GM18870 (cell line): ENCODE measurements around the gene STK36.

Experiments
- ATAC-seq: cut with Tn5 transposase; IDR thresholded peaks from one replicate; pipeline ENCODE4 v1.9.1; 2021; ENCODE audit warnings: moderate library complexity; ENCODE audit not compliant: unreplicated experiment

Gene STK36, protein sequence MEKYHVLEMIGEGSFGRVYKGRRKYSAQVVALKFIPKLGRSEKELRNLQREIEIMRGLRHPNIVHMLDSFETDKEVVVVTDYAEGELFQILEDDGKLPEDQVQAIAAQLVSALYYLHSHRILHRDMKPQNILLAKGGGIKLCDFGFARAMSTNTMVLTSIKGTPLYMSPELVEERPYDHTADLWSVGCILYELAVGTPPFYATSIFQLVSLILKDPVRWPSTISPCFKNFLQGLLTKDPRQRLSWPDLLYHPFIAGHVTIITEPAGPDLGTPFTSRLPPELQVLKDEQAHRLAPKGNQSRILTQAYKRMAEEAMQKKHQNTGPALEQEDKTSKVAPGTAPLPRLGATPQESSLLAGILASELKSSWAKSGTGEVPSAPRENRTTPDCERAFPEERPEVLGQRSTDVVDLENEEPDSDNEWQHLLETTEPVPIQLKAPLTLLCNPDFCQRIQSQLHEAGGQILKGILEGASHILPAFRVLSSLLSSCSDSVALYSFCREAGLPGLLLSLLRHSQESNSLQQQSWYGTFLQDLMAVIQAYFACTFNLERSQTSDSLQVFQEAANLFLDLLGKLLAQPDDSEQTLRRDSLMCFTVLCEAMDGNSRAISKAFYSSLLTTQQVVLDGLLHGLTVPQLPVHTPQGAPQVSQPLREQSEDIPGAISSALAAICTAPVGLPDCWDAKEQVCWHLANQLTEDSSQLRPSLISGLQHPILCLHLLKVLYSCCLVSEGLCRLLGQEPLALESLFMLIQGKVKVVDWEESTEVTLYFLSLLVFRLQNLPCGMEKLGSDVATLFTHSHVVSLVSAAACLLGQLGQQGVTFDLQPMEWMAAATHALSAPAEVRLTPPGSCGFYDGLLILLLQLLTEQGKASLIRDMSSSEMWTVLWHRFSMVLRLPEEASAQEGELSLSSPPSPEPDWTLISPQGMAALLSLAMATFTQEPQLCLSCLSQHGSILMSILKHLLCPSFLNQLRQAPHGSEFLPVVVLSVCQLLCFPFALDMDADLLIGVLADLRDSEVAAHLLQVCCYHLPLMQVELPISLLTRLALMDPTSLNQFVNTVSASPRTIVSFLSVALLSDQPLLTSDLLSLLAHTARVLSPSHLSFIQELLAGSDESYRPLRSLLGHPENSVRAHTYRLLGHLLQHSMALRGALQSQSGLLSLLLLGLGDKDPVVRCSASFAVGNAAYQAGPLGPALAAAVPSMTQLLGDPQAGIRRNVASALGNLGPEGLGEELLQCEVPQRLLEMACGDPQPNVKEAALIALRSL (N-terminal part only)

GRCh38 chr2:218671654-218672566 lies at the start of gene STK36, which contains the start of gene RNF25:
TSS of gene STK36 (plus strand) at chr2:218672086. CDS start at chr2:218672830, 744 bp downstream.
TSS of gene RNF25 (minus strand) at chr2:218672002. CDS start at chr2:218671970, 32 bp downstream.
- ATAC-seq: peak; percentile 90

DNA sequence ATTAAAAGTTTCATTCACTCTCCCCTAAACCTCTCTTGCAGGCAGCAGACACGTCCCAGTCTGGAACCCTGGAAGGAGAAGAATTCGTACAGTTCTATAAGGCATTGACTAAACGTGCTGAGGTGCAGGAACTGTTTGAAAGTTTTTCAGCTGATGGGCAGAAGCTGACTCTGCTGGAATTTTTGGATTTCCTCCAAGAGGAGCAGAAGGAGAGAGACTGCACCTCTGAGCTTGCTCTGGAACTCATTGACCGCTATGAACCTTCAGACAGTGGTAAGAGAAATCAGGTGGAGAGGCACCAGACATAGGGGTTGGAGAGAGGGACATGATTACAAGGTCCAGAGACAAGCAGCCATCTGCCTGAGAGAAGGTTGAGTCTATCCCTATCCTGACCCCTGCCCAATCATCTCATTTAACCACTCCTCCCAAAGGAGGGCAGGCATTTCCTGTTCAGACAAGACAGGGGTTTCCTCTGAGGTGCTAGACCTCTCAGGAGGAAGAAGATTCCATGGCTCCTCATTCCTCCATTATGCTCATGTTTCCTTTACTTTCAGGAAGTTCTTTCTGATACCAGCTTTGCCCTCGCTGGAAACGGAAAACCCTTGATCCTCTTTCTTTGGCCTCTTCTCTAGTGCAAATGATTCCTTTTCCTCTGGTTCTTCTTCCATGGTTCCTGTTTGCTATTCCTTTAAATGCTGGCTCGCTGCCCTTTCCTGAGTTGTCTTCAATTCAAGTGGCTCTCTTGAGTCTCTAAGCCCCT lies 49.1 kb upstream of the STK36 start:
- ATAC-seq: no peak

GRCh38 chr2:218623366-218623705 lies 48.5 kb upstream of the STK36 start:
- no peak for ATAC-seq

- no peak for ATAC-seq
These were observed 45.5 kb upstream of the STK36 start for GRCh38 chr2:218626369-218626768.

- ATAC-seq: no peak
These were observed 43.9 kb upstream of the STK36 start for GRCh38 chr2:218627939-218628338.

GRCh38 chr2:218631837-218632236 lies 40.0 kb upstream of the STK36 start:
- no peak for ATAC-seq

DNA sequence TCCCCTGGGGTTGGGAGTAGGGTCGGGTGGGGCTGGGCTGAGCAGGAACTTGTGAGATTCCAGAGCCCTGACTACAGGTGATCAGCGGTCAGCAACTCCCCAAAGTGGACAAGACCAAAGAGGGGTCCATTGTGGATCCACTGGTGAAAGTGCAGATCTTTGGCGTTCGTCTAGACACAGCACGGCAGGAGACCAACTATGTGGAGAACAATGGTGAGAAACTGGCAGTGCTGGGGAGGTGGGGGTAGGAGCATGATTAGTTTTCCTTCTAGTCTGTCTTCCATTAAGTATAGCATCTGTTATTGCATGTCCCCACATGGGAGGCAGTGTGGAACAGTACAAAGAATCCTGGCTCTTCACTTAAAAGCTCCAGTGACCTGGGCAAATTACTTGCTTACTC lies 36.2 kb upstream of the STK36 start:
- ATAC-seq: no peak

GRCh38 chr2:218638372-218638771 lies 33.5 kb upstream of the STK36 start:
- no peak for ATAC-seq

DNA sequence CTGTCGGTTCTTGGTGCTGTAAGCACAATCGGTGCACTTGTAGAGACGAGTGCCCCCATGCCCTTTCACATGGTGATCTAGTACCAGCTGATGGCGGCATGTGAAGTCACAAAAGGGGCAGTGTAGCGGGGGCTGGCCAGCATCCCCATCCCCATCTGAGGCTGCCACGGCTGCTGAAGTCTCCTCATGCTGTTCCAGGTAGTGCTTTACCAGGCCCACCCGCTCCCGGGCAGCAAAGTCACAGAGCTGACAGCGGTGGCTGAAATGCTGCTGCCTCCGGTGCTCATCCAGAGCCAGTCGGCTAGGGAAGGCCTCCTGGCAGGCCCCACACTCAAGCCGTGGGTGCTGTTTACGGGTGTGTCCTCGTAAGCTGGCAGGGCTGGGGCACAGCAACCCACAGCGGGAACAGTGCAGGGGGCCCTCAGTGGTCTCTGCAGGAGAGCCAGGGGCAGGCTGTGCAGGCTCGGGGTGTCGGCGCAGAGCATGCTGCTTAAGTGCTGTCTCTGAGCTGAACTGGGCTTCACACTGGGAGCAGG lies 29.7 kb upstream of the STK36 start:
- ATAC-seq: no peak

DNA sequence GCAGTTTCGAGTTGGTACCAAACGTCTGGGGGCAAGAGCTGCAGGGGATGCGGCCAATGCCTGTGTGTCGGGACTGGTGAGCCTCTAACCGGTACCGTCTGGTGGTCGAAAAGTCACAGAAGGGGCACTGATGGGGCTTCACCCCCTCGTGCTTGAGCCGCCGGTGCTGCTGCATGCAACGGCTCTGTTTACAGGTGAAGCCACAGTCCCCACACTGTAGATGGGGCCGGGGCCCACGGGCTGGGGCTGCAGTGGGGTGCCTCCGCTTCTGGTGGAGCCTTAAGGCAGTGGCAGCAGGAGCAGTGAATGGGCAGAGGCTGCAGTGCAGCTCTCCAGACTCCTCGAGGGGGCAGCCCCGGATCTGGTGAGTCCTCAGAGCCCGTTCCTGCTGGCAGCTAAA lies 29.1 kb upstream of the STK36 start:
- no peak for ATAC-seq

GRCh38 chr2:218643751-218644310 lies 28.1 kb upstream of the STK36 start:
- no peak for ATAC-seq

GRCh38 chr2:218644721-218645120 lies 27.2 kb upstream of the STK36 start:
- no peak for ATAC-seq

DNA sequence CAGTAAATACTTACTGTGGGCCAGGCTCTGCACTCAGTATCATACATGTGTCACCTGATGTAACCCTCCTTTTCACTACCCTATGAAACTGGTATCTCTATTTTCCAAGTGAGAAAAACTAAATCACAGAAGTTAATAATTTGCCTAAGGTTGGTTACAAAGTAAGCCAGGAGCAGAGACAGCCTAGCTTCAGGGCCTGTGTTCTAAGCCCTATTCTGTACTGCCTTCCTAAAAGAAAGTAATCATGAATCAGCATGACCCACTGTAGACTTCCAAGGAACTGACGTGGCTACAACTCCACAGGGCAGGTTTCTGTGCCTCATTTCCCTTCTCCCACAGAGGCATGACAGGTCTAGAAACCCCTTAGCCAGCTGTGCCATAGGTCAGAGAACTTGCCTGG lies 26.8 kb upstream of the STK36 start:
- ATAC-seq: no peak

- no peak for ATAC-seq
These were observed 23.6 kb upstream of the STK36 start for GRCh38 chr2:218648088-218648786.

DNA sequence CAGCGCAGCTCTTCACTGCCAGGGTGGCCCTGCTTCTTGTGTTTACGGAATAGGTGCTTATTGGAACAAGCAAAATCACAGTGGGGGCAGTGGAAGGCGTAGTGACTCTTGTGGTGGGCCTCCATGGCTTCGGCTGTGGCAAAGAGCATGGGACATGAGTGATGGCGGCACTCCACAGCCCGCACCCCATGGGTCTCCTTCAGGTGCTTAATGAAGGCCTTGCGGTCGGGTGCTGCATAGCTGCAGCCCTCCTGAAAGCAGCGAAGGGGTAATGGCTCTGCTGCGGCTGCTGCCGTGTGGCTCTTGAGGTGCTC lies 23.1 kb upstream of the STK36 start:
- no peak for ATAC-seq

GRCh38 chr2:218655751-218656150 lies 16.1 kb upstream of the STK36 start:
- ATAC-seq: no peak

GRCh38 chr2:218658671-218659257 lies 13.1 kb upstream of the STK36 start:
- peak; percentile 51 for ATAC-seq
